HG02943 (cell line): ENCODE results near the gene RGS9BP.
"Not testable (repeated sequence)": the region's sequence is repeated elsewhere in the genome, so short reads cannot be mapped to it uniquely, and the experiment has no call there.

Experiments
- ATAC-seq: cut with Tn5 transposase; IDR thresholded peaks from one replicate; pipeline ENCODE4 v1.9.1; 2021; ENCODE audit warnings: mild to moderate bottlenecking, low read depth, moderate library complexity; ENCODE audit not compliant: unreplicated experiment

The RGS9BP gene

GRCh38 chr19:32693151-32694108 lies 17.8 kb downstream of the RGS9BP start:
- ATAC-seq: not testable (repeated sequence)

- ATAC-seq: not testable (repeated sequence)
Observed at GRCh38 chr19:32694316-32694715, 18.7 kb downstream of the RGS9BP start.

GRCh38 chr19:32694851-32695250 lies 19.2 kb downstream of the RGS9BP start:
- ATAC-seq: not testable (repeated sequence)

- not testable (repeated sequence) for ATAC-seq
Observed at GRCh38 chr19:32695506-32695905, 19.9 kb downstream of the RGS9BP start.

- ATAC-seq: not testable (repeated sequence)
Observed at GRCh38 chr19:32696771-32697170, 21.1 kb downstream of the RGS9BP start.

- ATAC-seq: not testable (repeated sequence)
Observed at GRCh38 chr19:32700129-32700528, 24.5 kb downstream of the RGS9BP start.

GRCh38 chr19:32702010-32702409 lies 26.4 kb downstream of the RGS9BP start:
- ATAC-seq: no peak

GRCh38 chr19:32704006-32704405 lies 28.4 kb downstream of the RGS9BP start:
- ATAC-seq: not testable (repeated sequence)

GRCh38 chr19:32708457-32708856 lies 32.8 kb downstream of the RGS9BP start:
- ATAC-seq: no peak

- ATAC-seq: no peak
Observed at GRCh38 chr19:32709032-32709431, 33.4 kb downstream of the RGS9BP start.

GRCh38 chr19:32711747-32712146 lies 36.1 kb downstream of the RGS9BP start:
- no peak for ATAC-seq

- not testable (repeated sequence) for ATAC-seq
Observed at GRCh38 chr19:32716203-32716602, 40.6 kb downstream of the RGS9BP start.

GRCh38 chr19:32717496-32717895 lies 41.8 kb downstream of the RGS9BP start:
- ATAC-seq: no peak

- no peak for ATAC-seq
Observed at GRCh38 chr19:32718286-32718685, 42.6 kb downstream of the RGS9BP start.

GRCh38 chr19:32719611-32720059 lies 44.0 kb downstream of the RGS9BP start, which contains the start of gene TDRD12:
Gene TDRD12, plus strand, starts transcription at chr19:32719767. Its CDS starts 306 bp downstream, at chr19:32720073.
- no peak for ATAC-seq

GRCh38 chr19:32720216-32720935 lies 44.7 kb downstream of the RGS9BP start:
- no peak for ATAC-seq

- ATAC-seq: no peak
Observed at GRCh38 chr19:32720936-32721250, 45.2 kb downstream of the RGS9BP start.
